H1 (cell line): ENCODE data around the gene ABHD17B. TPM values are rescaled to one million over a fixed set of nuclear protein-coding genes. Genes with fewer than 3 reads are reported as not detected.

Source experiments
- CTCF ChIA-PET: fragments of 300-600 bp; sonication (Branson Sonifier 250); formaldehyde crosslinking; loops from one replicate; lab custom pipeline; 2021; ENCODE audit not compliant: partially characterized antibody; lab: Charles Lee
- POLR2A ChIA-PET: fragments of 300-600 bp; sonication (Branson Sonifier 250); formaldehyde crosslinking; loops from one replicate; lab custom pipeline; 2021; ENCODE audit warnings: inconsistent platforms; ENCODE audit not compliant: partially characterized antibody; lab: Charles Lee
- DNase-seq, 2 experiments: peaks; one replicate each; pipeline versions ENCODE4 v3.0.0 to v3.0.0-alpha.2; 2010 to 2022; ENCODE audit warnings: low spot score in 2 of 2, low read depth in 1 of 2, mixed read lengths in 1 of 2
- FAIRE-seq: peaks from 2 replicates; lab custom pipeline; 2011; peaks lifted over from hg19 to GRCh38; lab: Jason Lieb, UNC
- H2AFZ ChIP-seq: 2 replicates; pipeline ENCODE4 v1.8.1; 2012; ENCODE audit warnings: low read length, inconsistent platforms
- H2AK5ac ChIP-seq: 2 replicates; pipeline ENCODE4 v1.6.1; 2013; ENCODE audit warnings: low read depth, low read length
- H2BK120ac ChIP-seq: replicated peaks from 2 replicates; pipeline ENCODE3; 2013; ENCODE audit warnings: low read depth, low read length, inconsistent platforms
- H2BK12ac ChIP-seq: 2 replicates; pipeline ENCODE4 v1.6.1; 2013; ENCODE audit warnings: low read depth, low read length
- H2BK15ac ChIP-seq: 2 replicates; pipeline ENCODE4 v1.6.1; 2013; ENCODE audit warnings: low read length
- H2BK20ac ChIP-seq: 2 replicates; pipeline ENCODE4 v1.6.1; 2013; ENCODE audit warnings: low read length
- H2BK5ac ChIP-seq: 2 replicates; pipeline ENCODE4 v1.6.1; 2013; ENCODE audit warnings: low read depth, low read length
- H3K14ac ChIP-seq: 2 replicates; pipeline ENCODE4 v1.6.1; 2013; ENCODE audit warnings: inconsistent platforms; ENCODE audit not compliant: insufficient read length
- H3K18ac ChIP-seq: 2 replicates; pipeline ENCODE4 v1.6.1; 2013; ENCODE audit warnings: low read length; ENCODE audit errors: extremely low read depth
- H3K23ac ChIP-seq: 2 replicates; pipeline ENCODE4 v1.6.1; 2013; ENCODE audit warnings: inconsistent platforms; ENCODE audit not compliant: insufficient read length
- H3K23me2 ChIP-seq: 2 replicates; pipeline ENCODE4 v1.6.1; 2013; ENCODE audit warnings: low read depth, low read length
- H3K27ac ChIP-seq: 2 replicates; pipeline ENCODE4 v1.6.1; 2011; ENCODE audit warnings: low read depth, low read length, inconsistent platforms
- H3K27me3 ChIP-seq, 4 experiments: replicated peaks in 1 of 4; 1 replicate in 1 of 4; 2 replicates in 3 of 4; pipeline versions ENCODE4 v1.6.1 to v1.8.1; 2011 to 2013; ENCODE audit warnings: low read length in 3 of 4, mild to moderate bottlenecking in 3 of 4, inconsistent platforms in 2 of 4, mixed read lengths in 2 of 4, moderate library complexity in 1 of 4; ENCODE audit not compliant: control insufficient read depth in 3 of 4, insufficient read depth in 3 of 4; ENCODE audit errors: extremely low read depth in 1 of 4
- H3K36me3 ChIP-seq, 4 experiments: 2 replicates each; pipeline versions ENCODE4 v1.6.1 to v1.8.1; 2011 to 2013; ENCODE audit warnings: mild to moderate bottlenecking in 4 of 4, low read length in 3 of 4, moderate library complexity in 2 of 4, control low read depth in 1 of 4, inconsistent platforms in 1 of 4; ENCODE audit not compliant: insufficient read depth in 4 of 4, control insufficient read depth in 2 of 4
- H3K4ac ChIP-seq: replicated peaks from 2 replicates; pipeline ENCODE3; 2013; ENCODE audit warnings: low read length, low read depth, mixed read lengths, inconsistent platforms; ENCODE audit not compliant: insufficient read length
- H3K4me1 ChIP-seq, 4 experiments: replicated peaks in 1 of 4; 1 replicate in 1 of 4; 2 replicates in 3 of 4; pipeline versions ENCODE4 v1.6.1 to v1.8.1; 2011 to 2013; ENCODE audit warnings: low read length in 3 of 4, inconsistent platforms in 2 of 4, mixed read lengths in 1 of 4; ENCODE audit not compliant: insufficient read depth in 4 of 4, control insufficient read depth in 3 of 4
- H3K4me2 ChIP-seq, 2 experiments: 2 replicates each; pipeline versions ENCODE4 v1.6.1 to v1.8.1; 2011 to 2013; ENCODE audit warnings: low read depth in 2 of 2, low read length in 2 of 2, control low read depth in 1 of 2, inconsistent platforms in 1 of 2, mild to moderate bottlenecking in 1 of 2; ENCODE audit not compliant: insufficient read depth in 1 of 2
- H3K4me3 ChIP-seq, 4 experiments: fragments of 200-600, 300-600 bp in 1 of 4; sonication (generic), shearing (Covaris generic), sonication (Bioruptor Twin) in 1 of 4; 2 replicates each; pipeline versions ENCODE4 v1.5.1 to v1.8.1; 2011 to 2016; ENCODE audit warnings: low read length in 4 of 4, low read depth in 3 of 4, control low read depth in 2 of 4, inconsistent platforms in 2 of 4, mild to moderate bottlenecking in 2 of 4, mixed read lengths in 1 of 4, moderate library complexity in 1 of 4; ENCODE audit not compliant: insufficient read depth in 2 of 4; ENCODE audit errors: extremely low read depth in 1 of 4
- H3K56ac ChIP-seq: replicated peaks from 2 replicates; pipeline ENCODE3; 2013; ENCODE audit warnings: low read depth, mild to moderate bottlenecking, mixed read lengths, low read length, inconsistent platforms; ENCODE audit not compliant: insufficient read length
- H3K79me1 ChIP-seq: 2 replicates; pipeline ENCODE4 v1.6.1; 2013; ENCODE audit warnings: low read depth, low read length, control low read depth
- H3K79me2 ChIP-seq, 2 experiments: 2 replicates each; pipeline versions ENCODE4 v1.6.1 to v1.8.1; 2012 to 2013; ENCODE audit warnings: low read length in 2 of 2, mild to moderate bottlenecking in 2 of 2, inconsistent platforms in 1 of 2; ENCODE audit not compliant: insufficient read depth in 2 of 2, control insufficient read depth in 1 of 2
- H3K9ac ChIP-seq, 4 experiments: replicated peaks in 1 of 4; 1 replicate in 1 of 4; 2 replicates in 3 of 4; pipeline versions ENCODE4 v1.6.1 to v1.8.1; 2011 to 2013; ENCODE audit warnings: low read depth in 3 of 4, low read length in 3 of 4, control low read depth in 2 of 4, mild to moderate bottlenecking in 2 of 4, moderate library complexity in 2 of 4, inconsistent platforms in 1 of 4; ENCODE audit errors: extremely low read depth in 1 of 4
- H3K9me3 ChIP-seq, 2 experiments: 2 replicates each; pipeline versions ENCODE4 v1.6.1 to v1.8.1; 2012 to 2013; ENCODE audit warnings: mild to moderate bottlenecking in 2 of 2, moderate library complexity in 2 of 2, control low read depth in 1 of 2, inconsistent platforms in 1 of 2, low read depth in 1 of 2, low read length in 1 of 2, mixed read lengths in 1 of 2; ENCODE audit not compliant: insufficient read depth in 2 of 2
- H4K20me1 ChIP-seq, 2 experiments: replicated peaks in 1 of 2; 2 replicates each; pipeline versions ENCODE3 to v1.8.1; 2011 to 2013; ENCODE audit warnings: inconsistent platforms in 2 of 2, low read length in 2 of 2, mild to moderate bottlenecking in 1 of 2; ENCODE audit not compliant: insufficient read depth in 2 of 2, control insufficient read depth in 1 of 2
- H4K5ac ChIP-seq: 2 replicates; pipeline ENCODE4 v1.6.1; 2013; ENCODE audit warnings: low read length, low read depth, mixed read lengths, inconsistent platforms; ENCODE audit not compliant: insufficient read length
- H4K8ac ChIP-seq: 2 replicates; pipeline ENCODE4 v1.8.0; 2013; ENCODE audit warnings: mild to moderate bottlenecking, moderate library complexity, low read length, inconsistent platforms; ENCODE audit not compliant: insufficient read depth; ENCODE audit errors: extremely low read depth
- H4K91ac ChIP-seq: replicated peaks from 2 replicates; pipeline ENCODE3; 2013; ENCODE audit warnings: low read length, mixed read lengths, inconsistent platforms; ENCODE audit not compliant: insufficient read length
- HDAC2 ChIP-seq, 2 experiments: fragments of 300-600 bp in 1 of 2; sonication (generic) in 1 of 2; IDR thresholded peaks; 2 replicates each; pipeline ENCODE4 v1.6.1; 2011 to 2012; ENCODE audit warnings: low read depth in 2 of 2, low read length in 2 of 2, mild to moderate bottlenecking in 2 of 2, moderate library complexity in 2 of 2, borderline replicate concordance in 1 of 2, inconsistent platforms in 1 of 2
- SAP30 ChIP-seq: fragments of 300-600 bp; sonication (generic); IDR thresholded peaks from 2 replicates; pipeline ENCODE4 v1.7.1; 2012; ENCODE audit warnings: low read length, moderate library complexity, mild to moderate bottlenecking, inconsistent platforms; ENCODE audit not compliant: insufficient read depth, insufficient replicate concordance
- SRF ChIP-seq: IDR thresholded peaks from 2 replicates; pipeline ENCODE4 v1.6.1; 2011; ENCODE audit warnings: mild to moderate bottlenecking, low read depth, low read length, moderate library complexity
- WGBS, 2 experiments: shearing (Covaris generic) in 1 of 2; methylation state at CpG; one replicate each; pipeline versions ENCODE4 v1.1.6 to v1.1.7; 2013 to 2015; ENCODE audit warnings: low lambda C conversion rate in 2 of 2, mixed read lengths in 2 of 2, inconsistent platforms in 1 of 2, low coverage in 1 of 2, missing lambda C conversion rate in 1 of 2; ENCODE audit not compliant: insufficient replicate concordance in 2 of 2, insufficient coverage in 1 of 2, insufficient read length in 1 of 2; ENCODE audit errors: extremely low coverage in 1 of 2, missing lambda C conversion rate in 1 of 2; 5-methylcytosine and 5-hydroxymethylcytosine counted together
- polyA plus RNA-seq, 7 experiments: library from polyadenylated mRNA; depleted of rRNA in 3 of 7; stranded (reverse) in 5 of 7; unstranded in 2 of 7; fragments of >200 nt in 5 of 7; fragments of 200-250 nt in 2 of 7; gene quantifications; 1 replicate in 5 of 7; 2 replicates in 1 of 7; 4 replicates in 1 of 7; pipeline versions ENCODE4 v1.2.1 to v1.2.3, GENCODE V29; 2011 to 2013; ENCODE audit warnings: missing spikeins in 2 of 7, mixed read lengths in 2 of 7
- total RNA-seq: library from RNA; stranded (reverse); fragmentation: NEBNext Ultra II Directional; extraction: Animal tissue kit (Norgen Biotek cat#: 25700); gene quantifications from 2 replicates; pipeline ENCODE4 v1.2.1, GENCODE V29; 2021

Gene ABHD17B
- total and polyA plus RNA-seq, 2 of the 8 experiments (the other 6 are each of a cell fraction or from before 2014, with no cell fraction given): 37.2 to 60.8 TPM

DNA sequence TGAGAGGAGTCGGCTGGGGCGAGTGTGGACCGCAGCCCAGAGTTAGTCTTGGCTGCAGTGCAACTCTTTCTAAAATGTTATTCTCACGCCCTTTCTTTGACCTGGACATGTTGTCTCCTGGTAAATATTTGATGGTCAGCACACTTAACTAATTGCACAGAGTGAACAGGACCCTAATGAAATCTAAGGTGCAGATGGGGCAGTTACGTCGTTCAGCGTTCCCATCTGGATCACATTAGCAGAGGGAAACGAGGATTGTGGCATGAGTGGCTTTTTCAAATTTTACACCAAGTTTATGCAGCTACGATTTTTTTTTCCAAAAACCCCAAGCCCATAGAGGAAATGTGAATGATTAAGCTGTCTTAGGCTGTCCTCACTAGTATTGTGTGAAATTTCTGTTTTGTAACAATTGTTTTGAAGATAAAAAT lies 929 bp upstream of the ABHD17B start:
- H3K23me2 ChIP-seq: peaks cover 8% of the 10 kb centered on the region
- no peaks in the 10 kb centered on the region for H3K9me3 ChIP-seq
- H2BK120ac ChIP-seq: no peak overlapping the region
- H2AFZ ChIP-seq: no peak overlapping the region
- no peak for DNase-seq
- 8% methylated on average over 9 of the region's 9 CpGs; no CpG with 5 or more reads in 1 of the 2 experiments for WGBS, 2 experiments
- H2BK15ac ChIP-seq: no peak overlapping the region
- no peak overlapping the region for H2AK5ac ChIP-seq
- H2BK5ac ChIP-seq: peak overlapping the region; percentile 85
- TF ChIP-seq HDAC2 (IDR thresholded peaks at IDR 0.05; ENCODE audit: borderline replicate concordance in 1 of 2, low read depth in 2 of 2, low read length in 2 of 2) (no peak), SAP30 (peak; percentile 15), SRF (no peak)
- H3K18ac ChIP-seq: peak overlapping the region; percentile 68; the same call in 1 of the 2 replicates
- peaks cover 0 to 10% (median 1%) of the 10 kb centered on the region in 4 experiments; a peak in 4 of 7 replicates for H3K4me1 ChIP-seq
- no peaks in the 10 kb centered on the region for H3K36me3 ChIP-seq
- H3K27me3 ChIP-seq: no peaks in the 10 kb centered on the region
- H3K56ac ChIP-seq: no peak overlapping the region
- H3K23ac ChIP-seq: no peak overlapping the region
- H4K20me1 ChIP-seq: peaks cover 10 to 15% of the 10 kb centered on the region in 2 experiments
- H3K27ac ChIP-seq: 0 out of 2 replicates have a peak overlapping the region, but pooled peaks have one; percentile 30
- no peaks in the 10 kb centered on the region; the same call in 1 of the 2 replicates for H3K79me1 ChIP-seq
- POLR2A ChIA-PET: interaction anchor here (1.0 to 3.6 kb wide), 19 partner anchors 10 to 273 kb away, joined by 3 to 73 read pairs (median 5); no protein-coding TSS in a partner anchor
- no peak overlapping the region for H4K8ac ChIP-seq
- H3K4me2 ChIP-seq: peak overlapping the region; percentile 67 to 89
- peak overlapping the region; percentile 81 to 98 (median 90) for H3K4me3 ChIP-seq
- no peak for FAIRE-seq
- CTCF ChIA-PET: interaction anchor here (0.8 to 1.4 kb wide), 3 partner anchors 9 to 105 kb away, joined by 3 to 4 read pairs (median 3); no protein-coding TSS in a partner anchor
- peaks cover 55 to 94% of the 10 kb centered on the region in 2 experiments for H3K79me2 ChIP-seq
- H3K4ac ChIP-seq: no peak overlapping the region
- 0 out of 2 replicates have a peak overlapping the region, but pooled peaks have one; percentile 64 for H2BK20ac ChIP-seq
- no peak overlapping the region for H4K91ac ChIP-seq
- H4K5ac ChIP-seq: no peak overlapping the region
- H3K14ac ChIP-seq: no peak overlapping the region
- no peak overlapping the region for H2BK12ac ChIP-seq
- peak overlapping the region in 3 of 4 experiments; percentile 56 to 77 (median 59); a peak in 6 of 7 replicates for H3K9ac ChIP-seq
